Activated T-cell treated with anti-CD3 and anti-CD28 coated beads, Interleukin-2, amount 50 U/mL, for 72 hours (primary cell): ENCODE data around the gene RASA2. TPM values are rescaled to one million over a fixed set of nuclear protein-coding genes. Genes with fewer than 3 reads are reported as not detected.

Source experiments
- ATAC-seq, 2 donors: fragments of 150-1000 bp; cut with Tn5 transposase; replicated peaks in 1 of 2; 2 replicates each; pipeline ENCODE4 v1.10.0; 2021; ENCODE audit warnings: moderate library complexity in 2 of 2, mild to moderate bottlenecking in 1 of 2
- DNase-seq, 2 donors: peaks; one replicate each; pipeline ENCODE4 v3.0.0; 2021 to 2022; ENCODE audit warnings: mixed read lengths in 1 of 2
- H3K27ac Mint-ChIP-seq: one replicate; pipeline ENCODE4 v1.8.0; 2022; ENCODE audit warnings: mild to moderate bottlenecking, moderate library complexity, mixed read lengths
- H3K27me3 Mint-ChIP-seq: one replicate; pipeline ENCODE4 v1.8.0; 2022; ENCODE audit warnings: low read depth, mixed read lengths
- H3K36me3 Mint-ChIP-seq, 2 donors: one replicate each; pipeline ENCODE4 v1.8.0; 2022; ENCODE audit warnings: mixed read lengths in 2 of 2, mild to moderate bottlenecking in 1 of 2; ENCODE audit not compliant: insufficient read depth in 2 of 2
- H3K4me1 Mint-ChIP-seq: one replicate; pipeline ENCODE4 v1.8.0; 2022; ENCODE audit warnings: low read depth, mixed read lengths
- H3K4me3 Mint-ChIP-seq, 2 donors: one replicate each; pipeline ENCODE4 v1.8.0; 2022; ENCODE audit warnings: mild to moderate bottlenecking in 2 of 2, mixed read lengths in 2 of 2, moderate library complexity in 2 of 2
- H3K9me3 Mint-ChIP-seq, 2 donors: one replicate each; pipeline ENCODE4 v1.8.0; 2022; ENCODE audit warnings: mixed read lengths in 2 of 2
- total RNA-seq, 2 donors: library from RNA; stranded (reverse); gene quantifications; one replicate each; pipeline ENCODE4 v1.2.3, GENCODE V29; 2022

The RASA2 gene, protein sequence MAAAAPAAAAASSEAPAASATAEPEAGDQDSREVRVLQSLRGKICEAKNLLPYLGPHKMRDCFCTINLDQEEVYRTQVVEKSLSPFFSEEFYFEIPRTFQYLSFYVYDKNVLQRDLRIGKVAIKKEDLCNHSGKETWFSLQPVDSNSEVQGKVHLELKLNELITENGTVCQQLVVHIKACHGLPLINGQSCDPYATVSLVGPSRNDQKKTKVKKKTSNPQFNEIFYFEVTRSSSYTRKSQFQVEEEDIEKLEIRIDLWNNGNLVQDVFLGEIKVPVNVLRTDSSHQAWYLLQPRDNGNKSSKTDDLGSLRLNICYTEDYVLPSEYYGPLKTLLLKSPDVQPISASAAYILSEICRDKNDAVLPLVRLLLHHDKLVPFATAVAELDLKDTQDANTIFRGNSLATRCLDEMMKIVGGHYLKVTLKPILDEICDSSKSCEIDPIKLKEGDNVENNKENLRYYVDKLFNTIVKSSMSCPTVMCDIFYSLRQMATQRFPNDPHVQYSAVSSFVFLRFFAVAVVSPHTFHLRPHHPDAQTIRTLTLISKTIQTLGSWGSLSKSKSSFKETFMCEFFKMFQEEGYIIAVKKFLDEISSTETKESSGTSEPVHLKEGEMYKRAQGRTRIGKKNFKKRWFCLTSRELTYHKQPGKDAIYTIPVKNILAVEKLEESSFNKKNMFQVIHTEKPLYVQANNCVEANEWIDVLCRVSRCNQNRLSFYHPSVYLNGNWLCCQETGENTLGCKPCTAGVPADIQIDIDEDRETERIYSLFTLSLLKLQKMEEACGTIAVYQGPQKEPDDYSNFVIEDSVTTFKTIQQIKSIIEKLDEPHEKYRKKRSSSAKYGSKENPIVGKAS
- 10 to 100 TPM; 34.4 to 37.3 TPM for total RNA-seq

DNA sequence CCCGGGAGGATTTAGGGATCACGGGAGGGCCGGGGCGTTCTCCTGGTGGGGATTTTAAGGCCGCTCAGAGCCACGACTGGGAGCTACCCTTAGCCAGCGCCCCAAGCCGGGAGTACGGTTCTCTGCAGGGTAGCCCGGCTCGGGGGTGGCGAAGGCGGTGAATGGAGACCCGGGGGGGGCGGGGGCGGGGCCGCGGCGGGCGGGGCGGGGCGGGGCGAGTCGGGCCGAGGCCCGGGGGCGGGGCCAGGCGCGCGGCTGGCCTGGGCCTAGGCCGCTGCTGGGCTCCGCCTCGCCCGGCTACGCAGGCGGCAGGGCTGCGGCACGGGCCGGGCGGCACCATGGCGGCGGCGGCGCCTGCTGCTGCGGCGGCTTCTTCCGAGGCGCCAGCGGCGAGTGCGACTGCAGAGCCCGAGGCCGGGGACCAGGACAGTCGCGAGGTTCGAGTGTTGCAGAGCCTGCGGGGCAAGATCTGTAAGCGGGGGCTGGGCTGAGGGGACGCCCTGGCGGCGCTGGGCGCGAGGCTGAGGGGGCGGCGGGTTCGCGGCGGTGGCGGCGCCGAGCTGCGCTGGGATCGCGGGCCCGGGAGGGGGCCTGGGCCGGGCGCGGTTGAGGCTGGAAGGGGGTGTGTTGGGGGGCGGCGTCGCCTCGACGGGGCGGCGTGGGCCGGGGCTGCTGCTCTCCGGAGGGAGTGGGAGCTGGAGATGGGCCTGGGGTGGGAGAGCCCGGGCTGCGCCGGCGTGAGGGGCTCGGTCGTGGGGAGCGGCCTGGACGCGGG, at the start of gene RASA2:
Gene RASA2, plus strand, starts transcription at position 282 of the 775 bp plus-strand sequence. Its CDS starts 57 bp downstream, at position 339.
- H3K27ac Mint-ChIP-seq, result peak within 1 kb of the TSS; percentile 99
- no peaks in the 10 kb centered on the region for H3K27me3 Mint-ChIP-seq
- H3K36me3 Mint-ChIP-seq, result peaks cover 4 to 8% of the 10 kb centered on the region in 2 donors
- ATAC-seq (peak; percentile 74 to 77), DNase-seq (peak; percentile 72 to 80)
- no peaks in the 10 kb centered on the region for H3K9me3 Mint-ChIP-seq
- peak within 1 kb of the TSS; percentile 92 to 100 for H3K4me3 Mint-ChIP-seq
- peaks cover 62% of the 10 kb centered on the region for H3K4me1 Mint-ChIP-seq

DNA sequence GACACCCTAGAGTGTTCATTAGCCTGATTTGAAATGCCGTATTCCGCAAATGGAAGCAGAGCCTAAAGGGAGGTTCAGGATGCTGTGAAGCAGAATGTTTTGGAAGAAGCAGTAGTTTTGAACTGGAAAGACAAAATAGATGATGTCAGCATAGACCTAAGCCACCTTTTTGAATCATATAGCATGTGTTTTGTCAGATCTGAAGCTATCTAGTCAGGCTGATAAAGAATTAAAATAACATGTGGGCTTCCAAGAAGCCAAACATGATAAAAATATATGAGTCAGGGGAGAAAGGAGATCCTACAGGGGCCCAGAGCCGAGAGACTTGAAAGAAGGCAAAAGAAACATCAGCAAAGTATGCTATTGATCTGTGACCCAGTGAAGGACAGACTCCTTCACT, 47.2 kb upstream of the RASA2 start:
- no peaks in the 10 kb centered on the region for H3K27me3 Mint-ChIP-seq
- peaks cover 38% of the 10 kb centered on the region for H3K4me1 Mint-ChIP-seq
- ATAC-seq (peak; percentile 43 to 69), DNase-seq (no peak)
- peak overlapping the region; percentile 95 for H3K27ac Mint-ChIP-seq
- H3K9me3 Mint-ChIP-seq, result no peaks in the 10 kb centered on the region
- H3K36me3 Mint-ChIP-seq, result peaks cover 13 to 20% of the 10 kb centered on the region in 2 donors
- peak overlapping the region; percentile 6 to 65 for H3K4me3 Mint-ChIP-seq

DNA sequence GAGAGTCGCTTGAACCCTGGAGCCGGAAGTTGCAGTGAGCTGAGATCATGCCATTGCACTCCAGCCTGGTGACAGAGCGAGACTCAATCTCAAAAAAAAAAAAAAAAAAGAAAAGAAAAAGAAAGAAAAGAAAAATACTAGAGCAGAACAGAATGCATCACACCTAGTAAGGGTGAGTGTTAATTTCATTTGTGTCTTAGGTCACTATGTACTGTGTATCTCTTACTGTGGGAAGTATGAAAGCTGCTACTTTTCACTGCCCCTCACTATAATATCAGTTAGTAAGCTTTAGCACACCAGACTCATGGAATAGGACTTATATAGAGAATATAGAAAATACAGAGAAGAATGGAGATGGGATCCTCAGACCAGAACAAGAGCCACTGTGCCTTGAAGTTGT, 45.9 kb upstream of the RASA2 start:
- H3K27ac Mint-ChIP-seq, result peak overlapping the region; percentile 95
- peak in 1 of 2 donors; percentile 56 for ATAC-seq
- H3K36me3 Mint-ChIP-seq, result peaks cover 13 to 20% of the 10 kb centered on the region in 2 donors
- no peak for DNase-seq
- H3K4me3 Mint-ChIP-seq, result peak overlapping the region; percentile 20 to 28
- no peaks in the 10 kb centered on the region for H3K9me3 Mint-ChIP-seq
- peaks cover 38% of the 10 kb centered on the region for H3K4me1 Mint-ChIP-seq
- no peaks in the 10 kb centered on the region for H3K27me3 Mint-ChIP-seq

DNA sequence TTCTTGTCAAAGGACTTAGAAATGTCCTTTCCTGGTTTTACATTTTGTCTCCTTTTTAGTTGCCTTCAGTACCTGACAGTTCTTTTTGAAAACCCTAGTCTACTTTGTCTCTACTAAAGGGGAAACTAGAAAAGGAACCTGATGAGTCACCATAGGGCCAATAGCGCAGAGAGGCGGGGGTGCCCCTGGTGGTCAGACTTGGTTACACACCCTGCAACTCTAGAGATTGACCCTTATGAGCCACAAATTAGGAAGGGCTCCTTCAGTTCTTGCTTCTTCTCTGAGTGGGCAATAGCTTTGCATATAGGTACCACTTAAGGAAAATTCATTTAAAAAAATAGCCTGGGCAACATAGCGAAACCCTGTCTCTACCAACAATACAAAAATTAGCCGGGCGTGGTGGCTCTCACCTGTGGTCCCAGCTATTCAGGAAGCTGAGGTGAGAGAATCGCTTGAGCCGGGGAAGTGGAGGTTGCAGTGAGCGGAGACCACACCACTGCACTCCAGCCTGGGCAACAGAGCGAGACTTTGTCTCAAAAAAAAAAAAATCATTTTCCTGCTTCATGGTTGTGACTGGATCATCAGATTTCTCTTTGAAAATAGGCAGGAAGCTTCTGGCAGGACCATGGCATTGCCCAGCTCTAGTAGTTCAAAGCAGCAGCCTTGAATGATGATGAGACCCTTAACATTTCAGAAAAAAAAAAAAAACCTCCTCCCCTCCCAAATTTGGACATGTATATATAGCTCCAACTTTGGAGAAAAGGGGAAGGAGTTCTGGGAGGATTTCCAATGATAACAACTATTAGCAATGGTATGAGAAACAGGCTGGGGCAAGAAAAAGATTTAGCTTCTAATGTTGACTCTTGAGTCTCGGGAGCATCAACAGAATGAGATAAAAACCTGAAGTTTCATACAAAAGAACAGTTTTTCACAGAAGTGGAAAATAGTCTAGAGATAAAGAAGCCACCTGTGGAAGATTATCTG, 45.2 kb upstream of the RASA2 start:
- peaks cover 13 to 20% of the 10 kb centered on the region in 2 donors for H3K36me3 Mint-ChIP-seq
- H3K4me3 Mint-ChIP-seq, result peak overlapping the region; percentile 20 to 28
- ATAC-seq, result peak; percentile 91 to 97
- peak overlapping the region; percentile 95 for H3K27ac Mint-ChIP-seq
- peak; percentile 82 to 85 for DNase-seq
- peaks cover 38% of the 10 kb centered on the region for H3K4me1 Mint-ChIP-seq
- H3K27me3 Mint-ChIP-seq, result no peaks in the 10 kb centered on the region
- no peaks in the 10 kb centered on the region for H3K9me3 Mint-ChIP-seq

- H3K27ac Mint-ChIP-seq, result no peak overlapping the region
- H3K9me3 Mint-ChIP-seq, result no peaks in the 10 kb centered on the region
- no peak overlapping the region for H3K4me3 Mint-ChIP-seq
- H3K4me1 Mint-ChIP-seq, result peaks cover 38% of the 10 kb centered on the region
- ATAC-seq (no peak), DNase-seq (no peak)
- no peaks in the 10 kb centered on the region for H3K27me3 Mint-ChIP-seq
- peaks cover 13 to 21% of the 10 kb centered on the region in 2 donors for H3K36me3 Mint-ChIP-seq
These were observed 44.4 kb upstream of the RASA2 start for GRCh38 chr3:141442446-141442845.

DNA sequence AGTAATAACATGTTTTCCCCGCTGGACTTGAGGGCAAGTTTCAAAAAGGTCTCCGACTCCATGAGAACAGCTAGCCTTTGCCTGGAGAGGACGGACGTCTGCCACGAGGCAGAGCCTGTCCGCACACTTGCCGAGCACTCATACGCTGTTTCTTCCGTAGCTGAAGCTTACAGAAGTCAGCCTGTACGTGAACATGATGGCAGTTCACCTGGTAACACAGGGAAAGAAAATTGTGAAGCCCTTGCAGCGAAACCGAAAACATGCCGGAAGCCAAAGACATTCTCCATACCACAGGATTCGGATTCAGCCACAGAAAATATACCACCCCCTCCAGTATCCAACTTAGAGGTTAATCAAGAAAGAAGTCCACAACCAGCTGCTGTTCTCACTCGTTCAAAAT, 43.9 kb upstream of the RASA2 start:
- H3K27ac Mint-ChIP-seq, result no peak overlapping the region
- H3K36me3 Mint-ChIP-seq, result peaks cover 13 to 21% of the 10 kb centered on the region in 2 donors
- peaks cover 38% of the 10 kb centered on the region for H3K4me1 Mint-ChIP-seq
- ATAC-seq (no peak), DNase-seq (no peak)
- no peak overlapping the region for H3K4me3 Mint-ChIP-seq
- H3K9me3 Mint-ChIP-seq, result no peaks in the 10 kb centered on the region
- H3K27me3 Mint-ChIP-seq, result no peaks in the 10 kb centered on the region

GRCh38 chr3:141444586-141445285, 42.1 kb upstream of the RASA2 start:
- DNase-seq (no peak), ATAC-seq (no peak)
- Mint-ChIP-seq H3K4me3 (no peak overlapping the region), H3K9me3 (no peaks in the 10 kb centered on the region), H3K4me1 (peaks cover 31% of the 10 kb centered on the region), H3K27me3 (no peaks in the 10 kb centered on the region), H3K36me3 (peaks cover 10 to 17% of the 10 kb centered on the region in 2 donors), H3K27ac (peak overlapping the region; percentile 55)

GRCh38 chr3:141445990-141446389, 40.8 kb upstream of the RASA2 start:
- no peaks in the 10 kb centered on the region for H3K27me3 Mint-ChIP-seq
- no peaks in the 10 kb centered on the region for H3K9me3 Mint-ChIP-seq
- no peak overlapping the region for H3K4me3 Mint-ChIP-seq
- DNase-seq, result no peak
- no peak for ATAC-seq
- H3K36me3 Mint-ChIP-seq, result peaks cover 10 to 13% of the 10 kb centered on the region in 2 donors
- no peak overlapping the region for H3K27ac Mint-ChIP-seq
- H3K4me1 Mint-ChIP-seq, result peaks cover 27% of the 10 kb centered on the region

DNA sequence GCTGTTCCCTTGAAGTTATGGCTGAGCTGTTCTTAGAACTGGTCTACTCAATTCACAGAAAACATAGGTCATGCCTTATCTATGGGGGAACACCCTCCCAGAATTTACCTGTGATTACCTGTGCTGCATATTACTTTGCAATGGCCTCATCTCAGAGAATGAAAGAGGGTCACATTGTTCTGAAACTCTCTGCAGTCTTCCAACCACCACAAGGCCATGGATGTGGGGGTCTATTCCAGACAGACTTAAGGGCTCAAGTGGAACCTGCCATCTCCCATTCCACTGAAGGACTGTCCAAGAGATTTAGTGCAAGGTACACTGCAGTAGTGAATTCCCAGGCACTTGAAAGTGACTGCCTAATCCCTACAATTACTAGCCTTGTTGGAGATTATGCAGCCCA, 40.1 kb upstream of the RASA2 start:
- H3K27ac Mint-ChIP-seq, result no peak overlapping the region
- no peak overlapping the region for H3K4me3 Mint-ChIP-seq
- H3K9me3 Mint-ChIP-seq, result no peaks in the 10 kb centered on the region
- peaks cover 10 to 13% of the 10 kb centered on the region in 2 donors for H3K36me3 Mint-ChIP-seq
- H3K27me3 Mint-ChIP-seq, result no peaks in the 10 kb centered on the region
- peaks cover 21% of the 10 kb centered on the region for H3K4me1 Mint-ChIP-seq
- DNase-seq, result no peak
- ATAC-seq, result no peak

DNA sequence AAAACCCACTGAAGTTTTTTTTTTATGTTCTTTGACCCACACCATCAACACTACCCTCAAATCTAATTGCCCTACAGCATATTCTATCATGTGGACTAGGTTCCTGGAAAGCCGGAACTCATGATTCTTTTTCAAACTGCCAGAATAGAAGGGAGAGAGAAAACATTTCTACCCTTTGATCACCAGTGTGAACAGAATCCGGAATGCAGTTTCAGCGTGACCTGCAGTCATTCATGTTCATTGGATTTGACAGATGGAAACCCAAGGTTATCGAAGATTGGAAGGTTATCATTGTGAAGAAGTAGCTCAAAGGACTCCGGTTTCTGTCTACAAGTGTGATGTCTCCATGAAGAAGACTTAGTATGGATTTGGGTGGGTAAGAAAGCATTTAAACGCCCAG, 39.4 kb upstream of the RASA2 start:
- ATAC-seq (no peak), DNase-seq (no peak)
- peak overlapping the region; percentile 78 for H3K27ac Mint-ChIP-seq
- H3K36me3 Mint-ChIP-seq, result peaks cover 7 to 12% of the 10 kb centered on the region in 2 donors
- H3K4me1 Mint-ChIP-seq, result peaks cover 16% of the 10 kb centered on the region
- no peaks in the 10 kb centered on the region for H3K27me3 Mint-ChIP-seq
- H3K9me3 Mint-ChIP-seq, result no peaks in the 10 kb centered on the region
- H3K4me3 Mint-ChIP-seq, result no peak overlapping the region

GRCh38 chr3:141448606-141449220, 38.1 kb upstream of the RASA2 start:
- Mint-ChIP-seq H3K36me3 (peaks cover 0 to 9% of the 10 kb centered on the region in 2 donors), H3K9me3 (no peaks in the 10 kb centered on the region), H3K27ac (no peak overlapping the region), H3K4me3 (no peak overlapping the region), H3K27me3 (no peaks in the 10 kb centered on the region), H3K4me1 (peaks cover 16% of the 10 kb centered on the region)
- ATAC-seq (no peak), DNase-seq (no peak)
